Thyroid gland (tissue), 4 donors: ENCODE measurements around the gene CSNK2A3.

ENCODE experiments used
- CTCF ChIP-seq, 6 experiments: fragments of 200-600 bp in 3 of 6; fragments of 450-650 bp in 3 of 6; sonication (generic) in 3 of 6; IDR thresholded peaks; one replicate each; pipeline ENCODE4 v1.5.1; 2016 to 2019; ENCODE audit warnings: antibody characterized with exemption in 6 of 6, mild to moderate bottlenecking in 2 of 6, inconsistent platforms in 1 of 6, moderate library complexity in 1 of 6
- POLR2A ChIP-seq, 2 donors: fragments of 450-650 bp; IDR thresholded peaks; one replicate each; pipeline ENCODE4 v1.6.1; 2017; ENCODE audit warnings: antibody characterized with exemption in 2 of 2, mild to moderate bottlenecking in 2 of 2, moderate library complexity in 1 of 2

- no peak for TF ChIP-seq CTCF (IDR thresholded peaks at IDR 0.05)
- no peak for TF ChIP-seq POLR2A (IDR thresholded peaks at IDR 0.05)
These were observed 29.9 kb upstream of the CSNK2A3 start for GRCh38 chr11:11382858-11383532.
